CD14-positive monocyte (primary cell): Measurements from ENCODE around the gene SBF2. TPM values are rescaled to one million over a fixed set of nuclear protein-coding genes. Genes with fewer than 3 reads are reported as not detected.

Experiments used
- DNase-seq, 3 donors: peaks; one replicate each; pipeline ENCODE4 v3.0.0-alpha.2; 2011 to 2022
- H2AFZ ChIP-seq: 2 replicates; pipeline ENCODE4 v1.6.0; 2012; ENCODE audit warnings: mild to moderate bottlenecking, low read depth, low read length, inconsistent platforms; ENCODE audit not compliant: insufficient read depth, poor library complexity, severe bottlenecking
- H3K27ac ChIP-seq, 2 donors: 1 replicate in 1 of 2; 2 replicates in 1 of 2; pipeline ENCODE4 v1.5.1; 2012 to 2013; ENCODE audit warnings: low read length in 2 of 2, control low read depth in 1 of 2, inconsistent platforms in 1 of 2, low read depth in 1 of 2, mild to moderate bottlenecking in 1 of 2
- H3K27me3 ChIP-seq, 2 donors: one replicate each; pipeline versions ENCODE4 v1.6.0 to v1.6.1; 2011 to 2013; ENCODE audit warnings: low read length in 2 of 2; ENCODE audit not compliant: control insufficient read depth in 2 of 2, insufficient read depth in 2 of 2
- H3K36me3 ChIP-seq, 2 donors: replicated peaks in 1 of 2; 1 replicate in 1 of 2; 2 replicates in 1 of 2; pipeline versions ENCODE4 v1.5.1 to v1.6.1; 2012 to 2013; ENCODE audit warnings: low read length in 2 of 2, control low read depth in 1 of 2, inconsistent platforms in 1 of 2, mild to moderate bottlenecking in 1 of 2; ENCODE audit not compliant: insufficient read depth in 2 of 2, control insufficient read depth in 1 of 2
- H3K4me1 ChIP-seq, 2 donors: 1 replicate in 1 of 2; 2 replicates in 1 of 2; pipeline versions ENCODE4 v1.5.1 to v1.6.1; 2012 to 2013; ENCODE audit warnings: low read length in 2 of 2, control low read depth in 1 of 2, inconsistent platforms in 1 of 2, mild to moderate bottlenecking in 1 of 2, moderate library complexity in 1 of 2; ENCODE audit not compliant: insufficient read depth in 2 of 2, control insufficient read depth in 1 of 2
- H3K4me2 ChIP-seq: replicated peaks from 2 replicates; pipeline ENCODE3; 2012; ENCODE audit warnings: low read length, moderate library complexity, mild to moderate bottlenecking; ENCODE audit not compliant: poor library complexity, severe bottlenecking; ENCODE audit errors: extremely low read depth
- H3K4me3 ChIP-seq, 3 experiments: fragments of 200-600 bp in 1 of 3; sonication (generic) in 1 of 3; replicated peaks in 1 of 3; 1 replicate in 2 of 3; 2 replicates in 1 of 3; pipeline ENCODE4 v1.5.1; 2011 to 2013; ENCODE audit warnings: low read length in 3 of 3, mild to moderate bottlenecking in 3 of 3, control low read depth in 2 of 3, low read depth in 2 of 3, inconsistent platforms in 1 of 3, moderate library complexity in 1 of 3
- H3K79me2 ChIP-seq: 2 replicates; pipeline ENCODE4 v1.6.0; 2012; ENCODE audit warnings: mild to moderate bottlenecking, control low read depth, inconsistent platforms, low read length, moderate library complexity; ENCODE audit not compliant: insufficient read depth
- H3K9ac ChIP-seq: 2 replicates; pipeline ENCODE4 v1.6.0; 2017; ENCODE audit warnings: low read length, mild to moderate bottlenecking; ENCODE audit not compliant: insufficient read depth, poor library complexity, severe bottlenecking
- H3K9me3 ChIP-seq, 2 donors: replicated peaks in 1 of 2; 1 replicate in 1 of 2; 2 replicates in 1 of 2; pipeline versions ENCODE4 v1.5.1 to v1.6.1; 2012 to 2013; ENCODE audit warnings: low read length in 2 of 2, control low read depth in 1 of 2; ENCODE audit not compliant: control insufficient read depth in 1 of 2, insufficient read depth in 1 of 2
- H4K20me1 ChIP-seq: 2 replicates; pipeline ENCODE4 v1.6.0; 2012; ENCODE audit warnings: mild to moderate bottlenecking, low read length, control low read depth, moderate library complexity; ENCODE audit not compliant: insufficient read depth
- H3K27ac Mint-ChIP-seq, 7 donors: one replicate each; pipeline ENCODE4 v1.8.0; 2020; ENCODE audit warnings: mild to moderate bottlenecking in 7 of 7, mixed read lengths in 7 of 7, moderate library complexity in 6 of 7, inconsistent platforms in 2 of 7
- H3K27me3 Mint-ChIP-seq, 3 donors: one replicate each; pipeline ENCODE4 v1.8.0; 2021 to 2022; ENCODE audit warnings: low read depth in 3 of 3, mild to moderate bottlenecking in 3 of 3, mixed read lengths in 3 of 3, moderate library complexity in 3 of 3, inconsistent platforms in 1 of 3
- H3K36me3 Mint-ChIP-seq, 2 donors: one replicate each; pipeline ENCODE4 v1.8.0; 2020; ENCODE audit warnings: mixed read lengths in 2 of 2, inconsistent platforms in 1 of 2, mild to moderate bottlenecking in 1 of 2
- H3K4me1 Mint-ChIP-seq: one replicate; pipeline ENCODE4 v1.8.0; 2020; ENCODE audit warnings: mild to moderate bottlenecking, mixed read lengths
- H3K4me3 Mint-ChIP-seq, 2 donors: one replicate each; pipeline ENCODE4 v1.8.0; 2020; ENCODE audit warnings: mild to moderate bottlenecking in 2 of 2, mixed read lengths in 2 of 2, moderate library complexity in 1 of 2
- H3K9me3 Mint-ChIP-seq, 7 donors: one replicate each; pipeline ENCODE4 v1.8.0; 2020 to 2022; ENCODE audit warnings: mixed read lengths in 7 of 7, mild to moderate bottlenecking in 6 of 7, moderate library complexity in 6 of 7, inconsistent platforms in 2 of 7
- WGBS: methylation state at CpG from one replicate; pipeline ENCODE4 v1.1.5; 2013; ENCODE audit warnings: missing lambda C conversion rate; ENCODE audit not compliant: insufficient coverage; 5-methylcytosine and 5-hydroxymethylcytosine counted together
- intact Hi-C, 2 donors: fragments of 100-400 bp; cut with micrococcal nuclease; formaldehyde crosslinking; loops; one replicate each; pipeline versions ENCODE4 v1.15.0 to v1.15.1; 2023
- polyA plus RNA-seq, 3 donors: library from polyadenylated mRNA; depleted of rRNA in 1 of 3; unstranded in 2 of 3; stranded (reverse) in 1 of 3; fragments of 300-500 nt in 2 of 3; fragments of >200 nt in 1 of 3; fragmentation: Illumina TruSeq in 2 of 3; gene quantifications; 1 replicate in 2 of 3; 2 replicates in 1 of 3; pipeline ENCODE4 v1.2.3, GENCODE V29; 2012 to 2021
- TF ChIP-seq, protein P1 (sequence below): fragments of 200-600 bp; IDR thresholded peaks from one replicate; pipeline ENCODE4 v1.8.0; 2022; ENCODE audit warnings: antibody characterized with exemption, mild to moderate bottlenecking

SBF2 gene
- polyA plus RNA-seq, 3 donors: 8.9 to 30.7 (median 16.4) TPM

DNA sequence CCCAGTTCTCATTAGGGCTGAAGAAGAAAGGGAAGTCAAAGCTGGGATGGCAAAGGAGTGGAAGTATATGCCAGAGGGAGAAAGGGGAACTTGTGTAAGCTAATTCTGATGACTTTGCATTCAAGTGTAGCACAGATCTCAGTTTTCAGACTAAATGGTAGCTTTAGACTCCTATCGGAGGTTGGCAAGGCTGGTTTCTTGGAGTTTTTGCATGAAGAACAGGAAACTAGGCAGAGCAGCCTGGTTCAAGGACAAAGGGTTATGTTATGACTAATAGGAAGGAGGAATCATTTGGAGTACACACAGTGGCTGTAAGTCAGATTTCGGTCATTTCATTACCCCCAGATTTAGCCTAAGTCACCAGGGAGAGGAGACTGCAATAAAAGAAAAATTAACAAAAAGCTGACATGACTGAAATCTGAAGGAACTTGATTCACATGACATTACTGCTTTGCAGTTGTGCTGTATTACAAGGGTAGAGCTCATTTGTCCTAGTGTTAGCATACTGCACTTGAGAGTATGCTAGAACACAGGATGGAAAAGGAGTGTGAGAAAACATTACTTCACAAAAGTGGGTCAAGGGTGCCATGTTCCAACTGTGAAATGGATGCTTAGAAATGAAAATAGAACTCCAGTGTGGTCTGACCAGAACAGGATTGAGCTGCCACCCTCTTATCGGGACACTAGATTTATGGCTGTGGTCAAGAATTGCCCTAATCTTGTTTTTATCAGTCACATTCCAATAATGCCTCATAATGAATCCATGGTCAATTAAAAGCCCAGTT is 34.5 kb upstream of the SBF2 start:
- Mint-ChIP-seq H3K4me3 (peak overlapping the region in 1 of 2 donors; percentile 66), H3K27ac (peak overlapping the region; percentile 44 to 90 (median 79)), H3K27me3 (peaks cover 3 to 4% (median 3%) of the 10 kb centered on the region in 3 donors), H3K36me3 (peaks cover 2 to 3% of the 10 kb centered on the region in 2 donors), H3K9me3 (peaks cover 3 to 17% (median 6%) of the 10 kb centered on the region in 7 donors), H3K4me1 (peaks cover 38% of the 10 kb centered on the region)
- intact Hi-C loops: loop anchor here in 1 of 2 donors (5.0 to 10.0 kb wide), 2 partner anchors 406 to 471 kb away; no protein-coding TSS in a partner anchor
- H3K27ac ChIP-seq: peak overlapping the region in 1 of 2 donors; percentile 56
- H3K79me2 ChIP-seq: no peaks in the 10 kb centered on the region
- H3K4me1 ChIP-seq: peaks cover 31 to 32% of the 10 kb centered on the region in 2 donors
- no peaks in the 10 kb centered on the region for H3K27me3 ChIP-seq
- no peaks in the 10 kb centered on the region for H4K20me1 ChIP-seq
- peak overlapping the region; percentile 5 for H3K4me2 ChIP-seq
- 0% methylated on average over 1 of the region's 3 CpGs for WGBS
- H3K36me3 ChIP-seq: no peaks in the 10 kb centered on the region
- no peaks in the 10 kb centered on the region for H3K9me3 ChIP-seq
- peak; percentile 50 to 75 (median 72) for DNase-seq
- H2AFZ ChIP-seq: no peak overlapping the region
- TF ChIP-seq, protein P1, sequence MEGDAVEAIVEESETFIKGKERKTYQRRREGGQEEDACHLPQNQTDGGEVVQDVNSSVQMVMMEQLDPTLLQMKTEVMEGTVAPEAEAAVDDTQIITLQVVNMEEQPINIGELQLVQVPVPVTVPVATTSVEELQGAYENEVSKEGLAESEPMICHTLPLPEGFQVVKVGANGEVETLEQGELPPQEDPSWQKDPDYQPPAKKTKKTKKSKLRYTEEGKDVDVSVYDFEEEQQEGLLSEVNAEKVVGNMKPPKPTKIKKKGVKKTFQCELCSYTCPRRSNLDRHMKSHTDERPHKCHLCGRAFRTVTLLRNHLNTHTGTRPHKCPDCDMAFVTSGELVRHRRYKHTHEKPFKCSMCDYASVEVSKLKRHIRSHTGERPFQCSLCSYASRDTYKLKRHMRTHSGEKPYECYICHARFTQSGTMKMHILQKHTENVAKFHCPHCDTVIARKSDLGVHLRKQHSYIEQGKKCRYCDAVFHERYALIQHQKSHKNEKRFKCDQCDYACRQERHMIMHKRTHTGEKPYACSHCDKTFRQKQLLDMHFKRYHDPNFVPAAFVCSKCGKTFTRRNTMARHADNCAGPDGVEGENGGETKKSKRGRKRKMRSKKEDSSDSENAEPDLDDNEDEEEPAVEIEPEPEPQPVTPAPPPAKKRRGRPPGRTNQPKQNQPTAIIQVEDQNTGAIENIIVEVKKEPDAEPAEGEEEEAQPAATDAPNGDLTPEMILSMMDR: no peak
- H3K4me3 ChIP-seq: no peak overlapping the region
- no peak overlapping the region for H3K9ac ChIP-seq

DNA sequence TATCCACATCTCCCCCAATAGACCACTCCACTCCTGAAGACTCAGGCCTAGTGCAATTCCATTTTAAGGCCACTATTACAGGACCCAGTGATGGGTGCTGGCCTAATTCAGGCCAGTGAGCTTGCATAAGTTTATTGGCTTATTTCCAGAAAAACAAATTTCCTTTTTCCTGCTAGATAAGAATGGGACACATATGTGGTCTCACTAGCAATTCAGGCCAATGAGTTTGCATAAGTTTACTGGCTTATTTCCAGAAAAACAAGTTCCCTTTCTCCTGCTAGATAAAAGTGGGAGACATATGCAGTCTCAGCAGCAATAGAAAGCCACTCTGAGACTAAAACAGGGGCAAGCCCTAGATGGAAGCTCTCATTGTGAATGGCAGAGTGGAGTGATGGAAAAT is 33.2 kb upstream of the SBF2 start:
- Mint-ChIP-seq H3K4me1 (peaks cover 43% of the 10 kb centered on the region), H3K36me3 (no peaks in the 10 kb centered on the region), H3K9me3 (peaks cover 2 to 8% (median 4%) of the 10 kb centered on the region in 7 donors), H3K4me3 (no peak overlapping the region), H3K27me3 (peaks cover 0 to 6% (median 3%) of the 10 kb centered on the region in 3 donors), H3K27ac (peak overlapping the region in 3 of 7 donors; percentile 21 to 75 (median 31))
- Histone ChIP-seq H2AFZ (no peak overlapping the region), H3K36me3 (no peaks in the 10 kb centered on the region), H3K4me3 (peak overlapping the region in 1 of 3 experiments; percentile 8), H3K27ac (peak overlapping the region in 1 of 2 donors; percentile 23), H3K27me3 (no peaks in the 10 kb centered on the region), H3K4me2 (no peak overlapping the region), H3K79me2 (no peaks in the 10 kb centered on the region), H3K9ac (no peak overlapping the region), H4K20me1 (no peaks in the 10 kb centered on the region), H3K9me3 (no peaks in the 10 kb centered on the region), H3K4me1 (peaks cover 31 to 35% of the 10 kb centered on the region in 2 donors)
- intact Hi-C loops: loop anchor here in 1 of 2 donors (5.0 to 10.0 kb wide), 2 partner anchors 408 to 470 kb away; no protein-coding TSS in a partner anchor
- TF ChIP-seq, protein P1: no peak
- peak in 2 of 3 donors; percentile 17 to 51 for DNase-seq
